Measurements from ENCODE around the gene MEIS1.

The MEIS1 gene

DNA sequence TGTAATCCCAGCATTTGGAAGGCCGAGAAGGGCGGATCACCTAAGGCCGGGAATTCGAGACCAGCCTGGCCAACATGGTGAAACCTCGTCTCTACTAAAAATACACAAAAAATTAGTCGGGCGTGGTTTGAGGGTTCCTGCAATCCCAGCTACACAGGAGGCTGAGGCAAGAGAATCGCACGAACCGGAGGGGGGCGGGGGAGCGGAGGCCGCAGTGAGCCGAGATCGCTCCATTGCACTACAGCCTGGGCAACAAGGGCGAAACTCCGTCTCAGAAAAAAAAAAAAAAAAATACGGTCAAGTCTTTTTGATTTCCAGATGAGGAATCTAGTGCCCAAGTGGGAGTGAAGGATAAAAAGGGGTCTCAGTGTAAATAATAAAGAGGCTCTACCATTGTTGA, 16.5 kb upstream of the MEIS1 start:
- Histone ChIP-seq H3K36me3 (ENCODE audit: control insufficient read depth, insufficient read depth, low read length) (no peaks in the 10 kb centered on the region), H3K4me1 (ENCODE audit: control insufficient read depth, insufficient read depth, low read length) (peaks cover 2% of the 10 kb centered on the region; the same call in 1 of the 2 replicates), H3K4me3 (ENCODE audit: low read length) (no peak overlapping the region), H3K27ac (ENCODE audit: low read length) (no peak overlapping the region), H3K27me3 (ENCODE audit: control insufficient read depth, insufficient read depth, low read length) (no peaks in the 10 kb centered on the region), H3K9me3 (ENCODE audit: control insufficient read depth, insufficient read depth, low read length) (no peaks in the 10 kb centered on the region)
- WGBS (ENCODE audit: insufficient coverage, insufficient read length), result no CpG with 5 or more reads among the region's 18 CpGs
- DNase-seq (ENCODE audit: low read depth, low spot score), result no peak

DNA sequence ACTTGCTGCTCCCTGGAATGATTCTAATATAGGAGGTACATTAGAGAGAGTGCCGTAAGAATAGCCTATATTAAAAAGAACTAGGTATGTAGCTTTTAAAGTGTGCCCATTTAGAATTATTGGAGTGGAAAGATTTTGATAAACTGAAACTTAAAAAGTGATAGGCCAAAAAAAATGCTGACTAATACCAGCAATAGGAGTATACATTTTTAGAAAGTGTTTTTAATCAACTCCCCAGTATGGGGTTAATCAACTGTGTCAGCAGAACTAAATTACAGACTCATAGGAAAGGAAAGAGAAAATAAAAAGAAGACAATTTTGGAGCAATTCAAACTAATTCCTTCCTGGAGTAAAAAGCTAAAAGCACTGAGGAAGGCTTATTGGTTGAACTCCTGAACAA, 13.3 kb upstream of the MEIS1 start:
- H3K36me3 ChIP-seq (ENCODE audit: control insufficient read depth, insufficient read depth, low read length), result no peaks in the 10 kb centered on the region
- H3K27me3 ChIP-seq (ENCODE audit: control insufficient read depth, insufficient read depth, low read length), result peaks cover 16% of the 10 kb centered on the region; the same call in 1 of the 2 replicates
- H3K4me1 ChIP-seq (ENCODE audit: control insufficient read depth, insufficient read depth, low read length), result peaks cover 2% of the 10 kb centered on the region; the same call in 1 of the 2 replicates

DNA sequence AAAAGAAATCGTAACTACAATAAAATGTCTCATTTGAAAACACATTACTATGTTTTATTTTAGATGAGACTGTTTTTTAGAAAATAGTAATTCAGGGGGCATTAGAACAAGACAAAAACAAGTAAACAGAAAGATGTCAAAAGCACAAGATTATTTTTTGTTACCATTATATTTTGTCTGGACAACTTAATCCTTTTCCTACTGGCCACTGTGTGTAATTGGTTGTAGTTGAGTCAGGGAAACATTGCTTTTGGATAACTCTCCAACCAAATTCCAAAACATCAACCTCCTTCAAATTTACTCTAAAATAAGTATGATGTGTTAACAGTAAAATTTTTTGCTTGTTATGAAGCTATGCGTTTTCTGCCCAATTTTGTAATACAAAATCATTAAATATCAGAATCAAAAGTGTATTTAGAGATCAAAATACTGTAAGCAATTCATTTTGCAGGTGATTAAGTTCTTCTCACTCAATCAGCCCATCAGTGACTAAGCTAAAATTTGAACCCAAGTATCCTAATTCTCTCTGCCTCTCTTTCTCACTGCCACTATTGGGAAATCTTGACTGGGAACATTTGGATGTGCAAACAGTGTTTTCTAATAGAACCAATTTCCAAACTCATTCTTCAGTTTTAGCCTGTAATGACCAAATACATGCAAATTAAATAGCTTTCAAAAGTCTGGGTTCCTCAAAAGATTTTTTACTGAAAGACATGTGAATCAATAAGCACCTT, 11.4 kb upstream of the MEIS1 start:
- H3K4me1 ChIP-seq (ENCODE audit: control insufficient read depth, insufficient read depth, low read length), result peaks cover 2% of the 10 kb centered on the region; the same call in 1 of the 2 replicates
- no peak overlapping the region for H3K4me3 ChIP-seq (ENCODE audit: low read length)
- H3K27ac ChIP-seq (ENCODE audit: low read length), result no peak overlapping the region
- H3K9me3 ChIP-seq (ENCODE audit: control insufficient read depth, insufficient read depth, low read length), result no peaks in the 10 kb centered on the region
- no CpG with 5 or more reads among the region's 2 CpGs for WGBS (ENCODE audit: insufficient coverage, insufficient read length)
- DNase-seq (ENCODE audit: low read depth, low spot score), result no peak
- H3K36me3 ChIP-seq (ENCODE audit: control insufficient read depth, insufficient read depth, low read length), result no peaks in the 10 kb centered on the region
- H3K27me3 ChIP-seq (ENCODE audit: control insufficient read depth, insufficient read depth, low read length), result peaks cover 26% of the 10 kb centered on the region

More for the DNA sequence above, 13.3 kb upstream of the MEIS1 start:
- no CpG with 5 or more reads among the region's 1 CpG for WGBS (ENCODE audit: insufficient coverage, insufficient read length)
- no peak for DNase-seq (ENCODE audit: low read depth, low spot score)
- no peaks in the 10 kb centered on the region for H3K9me3 ChIP-seq (ENCODE audit: control insufficient read depth, insufficient read depth, low read length)
- H3K27ac ChIP-seq (ENCODE audit: low read length), result no peak overlapping the region
- H3K4me3 ChIP-seq (ENCODE audit: low read length), result no peak overlapping the region

DNA sequence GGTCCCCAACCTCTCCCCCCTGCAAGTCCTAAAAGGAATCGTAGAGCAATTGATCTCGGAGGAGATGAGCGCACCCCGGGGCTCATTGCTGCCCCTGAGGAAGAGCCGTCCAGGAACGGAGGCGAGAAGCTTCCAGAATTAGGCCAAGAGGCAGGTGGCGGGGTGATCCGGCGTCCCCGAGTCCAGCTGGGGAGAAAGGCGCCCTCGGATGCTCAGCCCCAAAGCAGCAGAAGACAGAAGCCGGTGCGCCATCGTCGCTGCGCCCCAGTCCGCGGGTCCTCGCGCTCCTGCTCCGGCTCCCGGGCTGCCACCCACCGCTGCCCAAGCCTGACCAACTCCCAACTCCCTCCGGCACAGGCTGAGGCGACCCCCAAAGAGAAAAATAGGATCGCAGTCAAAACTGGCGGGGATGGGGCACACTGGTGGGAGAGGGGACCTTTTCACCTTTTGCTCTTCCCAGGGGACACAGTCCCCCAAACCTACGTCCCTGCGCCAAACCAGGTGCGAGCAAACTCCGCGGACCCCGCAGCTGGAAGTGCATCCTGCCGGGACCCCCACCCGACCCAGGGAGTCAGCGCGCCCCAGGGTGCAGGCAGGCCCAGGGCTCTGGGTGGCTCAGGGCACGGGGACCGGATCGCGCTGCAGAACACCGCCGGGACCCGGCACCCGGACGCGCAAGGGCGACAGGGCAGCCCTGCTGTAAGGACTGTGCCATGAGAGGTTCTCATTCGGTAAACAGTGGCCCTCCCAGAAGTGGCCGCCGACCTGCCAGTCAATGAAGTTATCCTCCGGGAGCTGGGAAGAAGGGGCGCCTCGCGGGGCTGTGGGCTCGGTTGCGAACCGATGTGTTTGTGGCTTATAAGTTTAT, 8.4 kb upstream of the MEIS1 start:
- no peak overlapping the region for H3K27ac ChIP-seq (ENCODE audit: low read length)
- H3K9me3 ChIP-seq (ENCODE audit: control insufficient read depth, insufficient read depth, low read length), result no peaks in the 10 kb centered on the region
- H3K4me3 ChIP-seq (ENCODE audit: low read length), result peak overlapping the region; percentile 75; the same call in 1 of the 2 replicates
- H3K27me3 ChIP-seq (ENCODE audit: control insufficient read depth, insufficient read depth, low read length), result peaks cover 46% of the 10 kb centered on the region
- WGBS (ENCODE audit: insufficient coverage, insufficient read length), result no CpG with 5 or more reads among the region's 60 CpGs
- H3K36me3 ChIP-seq (ENCODE audit: control insufficient read depth, insufficient read depth, low read length), result no peaks in the 10 kb centered on the region
- peaks cover 2% of the 10 kb centered on the region; the same call in 1 of the 2 replicates for H3K4me1 ChIP-seq (ENCODE audit: control insufficient read depth, insufficient read depth, low read length)
- no peak for DNase-seq (ENCODE audit: low read depth, low spot score)

DNA sequence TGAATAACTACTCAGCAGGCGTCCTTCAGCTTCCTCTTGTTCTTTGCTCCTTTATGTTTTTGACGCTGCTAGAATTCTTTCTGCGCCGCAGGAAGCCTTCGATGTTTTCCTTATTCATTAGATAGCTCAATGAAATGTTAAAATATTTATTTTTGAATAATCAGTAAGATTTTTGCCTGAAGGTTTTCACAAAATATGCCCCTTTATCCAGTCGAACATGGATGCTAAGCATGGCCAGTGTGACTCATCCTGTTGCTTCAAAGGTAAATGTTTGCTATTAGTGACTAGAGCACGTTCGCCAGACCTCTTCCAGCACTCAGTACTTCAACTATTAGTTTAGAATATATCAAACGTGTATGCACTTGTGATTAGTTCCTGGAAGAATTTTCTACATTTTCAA, 7.6 kb upstream of the MEIS1 start:
- no peak for DNase-seq (ENCODE audit: low read depth, low spot score)
- peaks cover 54% of the 10 kb centered on the region for H3K27me3 ChIP-seq (ENCODE audit: control insufficient read depth, insufficient read depth, low read length)
- H3K36me3 ChIP-seq (ENCODE audit: control insufficient read depth, insufficient read depth, low read length), result no peaks in the 10 kb centered on the region
- no peaks in the 10 kb centered on the region for H3K9me3 ChIP-seq (ENCODE audit: control insufficient read depth, insufficient read depth, low read length)
- no peak overlapping the region for H3K27ac ChIP-seq (ENCODE audit: low read length)
- no CpG with 5 or more reads among the region's 9 CpGs for WGBS (ENCODE audit: insufficient coverage, insufficient read length)
- H3K4me1 ChIP-seq (ENCODE audit: control insufficient read depth, insufficient read depth, low read length), result peaks cover 4% of the 10 kb centered on the region
- no peak overlapping the region for H3K4me3 ChIP-seq (ENCODE audit: low read length)

DNA sequence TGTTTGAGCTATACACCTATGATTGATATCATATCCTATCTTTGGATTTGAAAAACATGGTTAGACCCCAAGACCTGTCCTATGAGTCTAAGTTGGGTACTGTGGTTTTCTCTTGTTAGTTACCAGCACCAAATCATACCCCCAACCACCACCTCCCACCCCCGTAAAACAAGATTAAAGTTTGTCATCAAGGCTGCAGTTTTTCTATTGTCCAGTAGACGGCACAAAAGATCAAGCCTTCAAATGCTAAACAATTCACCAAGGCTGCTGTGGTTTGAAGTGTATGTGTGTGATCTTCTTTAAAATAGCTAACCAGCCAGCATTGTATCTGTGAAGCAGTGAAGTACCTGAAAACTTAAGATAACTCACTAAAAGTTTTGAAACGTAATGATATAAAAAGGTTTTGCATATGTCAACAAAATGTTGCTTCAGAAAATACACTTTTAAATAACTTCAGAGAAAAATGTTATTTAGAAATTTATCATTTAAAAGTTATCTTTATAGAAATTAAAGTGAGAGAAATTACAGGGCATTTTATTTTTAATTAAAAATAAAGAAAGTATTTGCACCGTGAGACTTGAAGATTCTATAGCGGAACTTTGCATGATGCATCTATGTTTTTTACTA, 5.8 kb upstream of the MEIS1 start:
- no peaks in the 10 kb centered on the region for H3K36me3 ChIP-seq (ENCODE audit: control insufficient read depth, insufficient read depth, low read length)
- no CpG with 5 or more reads among the region's 5 CpGs for WGBS (ENCODE audit: insufficient coverage, insufficient read length)
- no peak overlapping the region for H3K27ac ChIP-seq (ENCODE audit: low read length)
- no peaks in the 10 kb centered on the region for H3K9me3 ChIP-seq (ENCODE audit: control insufficient read depth, insufficient read depth, low read length)
- peaks cover 4% of the 10 kb centered on the region for H3K4me1 ChIP-seq (ENCODE audit: control insufficient read depth, insufficient read depth, low read length)
- H3K27me3 ChIP-seq (ENCODE audit: control insufficient read depth, insufficient read depth, low read length), result peaks cover 66% of the 10 kb centered on the region
- no peak overlapping the region for H3K4me3 ChIP-seq (ENCODE audit: low read length)
- no peak for DNase-seq (ENCODE audit: low read depth, low spot score)

DNA sequence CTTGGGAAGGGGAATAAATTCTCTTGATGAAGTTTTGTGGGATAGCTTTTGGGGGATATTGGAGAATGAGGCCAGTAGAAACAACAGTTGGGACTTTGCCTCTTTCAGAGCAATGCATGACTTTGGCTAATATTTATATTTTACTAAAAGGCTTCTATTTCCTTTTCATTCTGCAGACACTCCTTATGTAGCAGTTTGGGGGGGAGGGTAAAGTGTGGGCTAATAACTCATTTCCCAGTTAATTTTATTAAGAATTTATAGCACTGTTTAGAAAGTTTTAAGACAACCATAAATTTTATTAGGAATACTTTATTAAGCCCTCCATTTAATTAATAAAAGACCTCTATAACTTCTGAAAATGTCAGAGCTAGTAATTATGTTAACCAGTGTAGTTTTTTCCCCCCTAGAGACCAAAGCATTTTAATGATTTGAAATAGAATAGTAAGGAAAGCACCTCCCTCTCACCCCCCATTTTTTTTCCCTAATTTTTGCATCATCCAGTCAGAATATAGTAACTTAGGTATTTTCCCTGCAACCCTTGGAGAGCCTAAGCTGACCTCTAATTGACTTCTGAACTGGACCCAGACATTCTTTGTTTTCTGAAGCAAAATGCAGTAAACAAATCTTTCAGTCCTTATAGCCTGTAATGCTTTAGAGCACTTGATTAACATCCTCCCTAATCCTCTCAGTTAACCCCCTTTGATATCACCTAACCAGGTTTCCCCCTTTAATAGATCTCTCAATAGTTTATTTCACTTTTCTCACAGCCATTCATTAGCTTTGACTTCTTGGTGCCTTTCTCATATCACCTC, 5.0 kb upstream of the MEIS1 start:
- H3K27ac ChIP-seq (ENCODE audit: low read length), result no peak overlapping the region
- no peak for DNase-seq (ENCODE audit: low read depth, low spot score)
- no peak overlapping the region for H3K4me3 ChIP-seq (ENCODE audit: low read length)
- H3K9me3 ChIP-seq (ENCODE audit: control insufficient read depth, insufficient read depth, low read length), result no peaks in the 10 kb centered on the region
- H3K4me1 ChIP-seq (ENCODE audit: control insufficient read depth, insufficient read depth, low read length), result peaks cover 4% of the 10 kb centered on the region
- no peaks in the 10 kb centered on the region for H3K36me3 ChIP-seq (ENCODE audit: control insufficient read depth, insufficient read depth, low read length)
- peaks cover 69% of the 10 kb centered on the region for H3K27me3 ChIP-seq (ENCODE audit: control insufficient read depth, insufficient read depth, low read length)

DNA sequence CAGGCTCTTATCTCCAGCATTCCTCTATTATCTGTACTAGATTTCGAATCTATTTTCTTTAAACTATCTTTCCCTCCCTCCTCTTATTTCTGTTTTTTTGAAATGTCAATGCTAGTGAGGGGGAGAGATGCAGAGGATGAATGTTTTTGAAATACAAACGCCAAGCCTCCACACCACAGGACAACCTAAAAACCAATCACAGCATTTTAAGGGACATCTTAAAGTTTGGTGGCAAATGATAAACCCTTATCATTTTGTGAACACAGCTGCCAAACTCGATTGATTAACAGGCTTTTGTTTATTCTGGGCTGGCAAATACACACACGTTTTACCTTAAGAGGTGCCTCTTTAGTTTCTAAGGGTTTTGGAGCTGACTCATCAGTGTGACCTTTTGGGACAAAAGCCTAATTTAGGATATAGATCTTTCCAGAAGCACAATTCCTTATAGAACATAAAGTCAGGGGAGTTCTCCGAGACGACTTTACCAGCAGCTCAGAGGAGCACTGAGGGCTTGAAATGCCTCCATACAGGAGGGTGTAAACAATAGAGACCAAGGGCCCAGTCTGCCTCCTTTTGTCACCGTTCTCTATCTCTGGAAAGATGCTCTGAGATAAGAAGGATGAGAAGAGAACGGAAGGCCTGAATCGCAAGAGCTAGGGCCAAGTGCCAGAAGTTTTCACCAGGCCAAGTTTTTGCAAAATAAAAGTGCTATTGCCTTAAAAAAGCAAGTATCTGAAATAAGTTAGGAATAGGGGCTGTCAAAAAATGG, 4.2 kb upstream of the MEIS1 start:
- no peaks in the 10 kb centered on the region for H3K9me3 ChIP-seq (ENCODE audit: control insufficient read depth, insufficient read depth, low read length)
- no peak for DNase-seq (ENCODE audit: low read depth, low spot score)
- peaks cover 62% of the 10 kb centered on the region for H3K27me3 ChIP-seq (ENCODE audit: control insufficient read depth, insufficient read depth, low read length)
- no peak overlapping the region for H3K4me3 ChIP-seq (ENCODE audit: low read length)
- WGBS (ENCODE audit: insufficient coverage, insufficient read length), result 100% methylated on average over 1 of the region's 9 CpGs
- H3K36me3 ChIP-seq (ENCODE audit: control insufficient read depth, insufficient read depth, low read length), result no peaks in the 10 kb centered on the region
- no peak overlapping the region for H3K27ac ChIP-seq (ENCODE audit: low read length)
- peaks cover 3% of the 10 kb centered on the region; the same call in 1 of the 2 replicates for H3K4me1 ChIP-seq (ENCODE audit: control insufficient read depth, insufficient read depth, low read length)

DNA sequence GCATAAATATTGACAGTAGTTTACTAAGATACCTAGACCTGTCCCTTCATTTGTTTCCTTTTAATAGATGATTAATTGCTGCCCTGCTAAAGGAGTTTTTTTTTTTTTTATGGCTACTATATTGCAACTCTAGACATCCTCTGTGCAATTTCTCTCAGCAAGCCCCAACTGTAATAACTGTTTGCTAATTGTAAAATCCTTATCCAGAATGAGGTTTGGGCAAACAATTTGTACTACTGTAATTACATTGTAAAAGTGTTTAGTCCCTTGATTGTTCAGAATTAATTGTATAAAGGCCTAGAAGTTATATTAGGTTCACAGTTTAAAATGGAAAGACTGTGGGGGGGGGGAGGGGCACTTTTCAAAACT, 3.7 kb upstream of the MEIS1 start:
- H3K4me3 ChIP-seq (ENCODE audit: low read length), result no peak overlapping the region
- H3K27ac ChIP-seq (ENCODE audit: low read length), result no peak overlapping the region

More for the DNA sequence above, 3.7 kb upstream of the MEIS1 start:
- Histone ChIP-seq H3K27me3 (ENCODE audit: control insufficient read depth, insufficient read depth, low read length) (peaks cover 60% of the 10 kb centered on the region), H3K36me3 (ENCODE audit: control insufficient read depth, insufficient read depth, low read length) (no peaks in the 10 kb centered on the region), H3K9me3 (ENCODE audit: control insufficient read depth, insufficient read depth, low read length) (no peaks in the 10 kb centered on the region), H3K4me1 (ENCODE audit: control insufficient read depth, insufficient read depth, low read length) (peaks cover 3% of the 10 kb centered on the region; the same call in 1 of the 2 replicates)
- no peak for DNase-seq (ENCODE audit: low read depth, low spot score)

All from iPS DF 6.9 (cell line).